Stimulated activated CD8-positive, alpha-beta memory T cell treated with anti-CD3 and anti-CD28 coated beads, Interleukin-2, amount 100 ng/mL, for 1 hour (primary cell): Measurements from ENCODE around the gene TRIM26.
"Not testable (repeated sequence)": the region's sequence is repeated elsewhere in the genome, so short reads cannot be mapped to it uniquely, and the experiment has no call there.

ENCODE experiments used
- DNase-seq, 2 donors: peaks; one replicate each; pipeline ENCODE4 v3.0.0-alpha.2; 2020; ENCODE audit warnings: low read depth in 2 of 2

Gene TRIM26

DNA sequence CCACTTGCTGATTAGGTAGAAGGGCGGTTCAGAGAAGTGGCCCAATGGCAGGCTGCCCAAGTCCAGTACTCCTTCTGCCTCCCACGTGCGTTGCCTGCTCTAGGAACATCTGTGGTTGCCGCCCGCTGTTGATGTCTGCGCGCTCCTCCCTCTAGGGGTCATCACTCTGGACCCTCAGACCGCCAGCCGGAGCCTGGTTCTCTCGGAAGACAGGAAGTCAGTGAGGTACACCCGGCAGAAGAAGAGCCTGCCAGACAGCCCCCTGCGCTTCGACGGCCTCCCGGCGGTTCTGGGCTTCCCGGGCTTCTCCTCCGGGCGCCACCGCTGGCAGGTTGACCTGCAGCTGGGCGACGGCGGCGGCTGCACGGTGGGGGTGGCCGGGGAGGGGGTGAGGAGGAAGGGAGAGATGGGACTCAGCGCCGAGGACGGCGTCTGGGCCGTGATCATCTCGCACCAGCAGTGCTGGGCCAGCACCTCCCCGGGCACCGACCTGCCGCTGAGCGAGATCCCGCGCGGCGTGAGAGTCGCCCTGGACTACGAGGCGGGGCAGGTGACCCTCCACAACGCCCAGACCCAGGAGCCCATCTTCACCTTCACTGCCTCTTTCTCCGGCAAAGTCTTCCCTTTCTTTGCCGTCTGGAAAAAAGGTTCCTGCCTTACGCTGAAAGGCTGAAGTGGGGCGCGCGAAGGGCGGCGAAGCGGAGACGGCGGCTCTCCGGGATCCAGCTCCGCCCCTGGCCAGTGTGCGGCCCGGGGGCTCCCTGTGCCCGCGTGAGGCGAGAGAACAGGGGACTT is 41.3 kb downstream of the TRIM26 start:
- no peak for DNase-seq

DNA sequence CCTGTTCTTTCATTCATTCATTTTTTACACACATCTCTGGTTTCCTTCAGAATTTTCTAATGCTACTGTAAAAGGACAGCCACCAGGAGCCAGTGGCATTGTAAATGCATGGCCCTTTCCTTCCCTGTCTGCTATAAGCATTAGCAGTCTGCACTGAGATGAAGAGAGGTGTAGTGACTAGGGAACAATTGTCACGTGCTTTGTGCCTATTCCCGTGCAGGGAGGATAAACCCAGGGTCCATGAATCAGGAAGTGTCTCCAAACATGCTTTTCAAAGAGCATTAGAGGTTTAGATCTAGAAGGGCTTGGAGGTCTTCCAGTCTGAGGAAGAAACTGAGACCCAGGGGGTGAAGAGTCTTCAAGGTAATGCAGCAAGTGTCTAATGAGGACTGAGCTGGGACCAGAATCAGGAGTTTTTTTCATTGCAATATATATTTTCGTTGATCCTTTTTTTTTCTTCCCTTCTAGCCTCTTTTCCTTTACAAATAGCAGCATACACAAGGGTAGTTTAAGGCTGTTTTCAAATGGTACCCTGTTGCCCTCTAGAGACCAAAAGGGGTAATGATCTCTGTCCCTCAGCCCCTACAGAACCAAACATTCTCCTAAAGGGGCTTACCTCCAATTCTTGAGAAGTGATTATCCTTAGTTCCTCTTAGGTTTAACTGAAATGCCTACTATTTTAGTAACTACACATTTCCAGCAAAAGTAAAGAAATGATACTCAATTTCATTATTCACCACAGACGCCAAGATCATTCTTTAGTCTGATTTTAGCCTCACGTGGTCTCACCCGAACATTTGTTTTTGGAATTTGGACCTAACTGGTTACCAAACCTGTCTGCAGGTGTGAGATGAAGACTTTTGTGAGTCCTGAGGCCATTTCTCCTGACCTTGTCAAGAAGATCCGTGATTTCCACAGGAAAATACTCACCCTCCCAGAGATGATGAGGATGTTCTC is 43.3 kb downstream of the TRIM26 start:
- DNase-seq: no peak

DNA sequence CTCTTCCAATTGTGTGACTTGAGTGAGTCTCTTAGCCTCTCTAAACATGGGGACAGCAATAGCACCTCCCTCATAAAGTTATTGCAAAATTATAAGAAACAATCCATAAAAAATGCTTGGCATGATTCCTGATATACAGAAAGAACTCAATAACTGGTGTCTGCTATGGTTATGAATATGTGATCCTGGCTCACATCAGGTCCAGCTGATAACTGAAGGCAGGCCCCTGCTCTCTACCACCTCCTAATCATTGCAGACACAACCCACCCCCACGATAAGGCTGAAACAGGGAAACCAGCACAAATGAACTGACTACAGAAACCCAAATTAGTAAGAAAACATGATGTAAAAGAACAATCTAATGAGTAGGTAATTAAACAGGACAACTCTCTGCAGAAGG is 44.5 kb downstream of the TRIM26 start:
- DNase-seq: no peak

GRCh38 chr6:30167101-30167500 is 46.1 kb downstream of the TRIM26 start:
- no peak for DNase-seq

- DNase-seq: not testable (repeated sequence)
Observed at GRCh38 chr6:30165238-30165637, 48.0 kb downstream of the TRIM26 start.

DNA sequence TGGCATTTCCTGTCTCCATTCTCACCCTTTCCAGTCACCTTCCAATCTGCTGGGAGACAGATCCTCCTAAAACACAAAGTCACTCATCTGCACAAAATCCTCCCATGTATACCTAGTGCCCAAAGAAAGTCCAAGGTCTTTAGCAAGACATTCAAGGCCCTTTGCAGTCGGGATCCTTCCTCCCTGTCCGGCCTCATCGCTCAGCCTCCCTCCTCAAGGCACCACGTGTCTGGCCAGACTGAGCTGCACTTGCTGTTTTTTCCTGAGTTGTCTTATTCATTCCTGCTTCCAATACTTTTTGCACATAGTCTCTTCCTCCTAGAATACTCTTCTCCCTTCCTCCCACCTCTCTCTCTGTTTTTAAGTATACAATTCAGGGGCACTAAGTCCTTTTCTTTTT is 48.5 kb downstream of the TRIM26 start:
- DNase-seq: no peak

DNA sequence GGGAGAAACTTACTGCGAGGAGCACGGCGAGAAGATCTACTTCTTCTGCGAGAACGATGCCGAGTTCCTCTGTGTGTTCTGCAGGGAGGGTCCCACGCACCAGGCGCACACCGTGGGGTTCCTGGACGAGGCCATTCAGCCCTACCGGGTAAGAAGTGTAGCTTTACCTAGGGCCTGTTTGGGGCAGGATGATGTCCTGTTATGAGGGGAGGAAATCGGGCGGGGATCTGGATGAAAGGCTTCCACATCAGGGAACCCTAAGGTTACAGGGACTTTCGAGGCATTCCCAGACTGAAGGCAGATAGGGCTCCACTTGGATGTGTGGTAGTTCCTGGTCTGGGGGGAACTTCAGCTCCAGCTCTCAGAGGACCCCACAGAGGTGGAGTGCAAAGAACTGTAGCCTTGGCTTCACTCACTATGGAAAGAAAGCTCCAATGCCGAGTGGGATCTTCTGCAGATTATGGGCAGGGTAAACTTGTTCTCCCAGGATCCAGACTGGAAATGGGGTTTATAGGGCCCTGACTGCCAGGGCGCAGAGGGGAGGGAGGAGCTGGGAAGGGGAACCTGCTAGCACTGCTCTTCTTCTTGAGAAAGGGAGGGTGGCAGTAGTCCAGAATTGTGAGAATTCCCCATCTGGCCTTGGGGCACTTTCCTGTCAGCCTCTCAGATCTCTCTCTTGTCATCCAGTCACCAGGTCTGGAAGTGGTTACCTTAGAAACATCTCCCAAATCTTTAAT is 49.1 kb downstream of the TRIM26 start:
- DNase-seq: no peak

DNA sequence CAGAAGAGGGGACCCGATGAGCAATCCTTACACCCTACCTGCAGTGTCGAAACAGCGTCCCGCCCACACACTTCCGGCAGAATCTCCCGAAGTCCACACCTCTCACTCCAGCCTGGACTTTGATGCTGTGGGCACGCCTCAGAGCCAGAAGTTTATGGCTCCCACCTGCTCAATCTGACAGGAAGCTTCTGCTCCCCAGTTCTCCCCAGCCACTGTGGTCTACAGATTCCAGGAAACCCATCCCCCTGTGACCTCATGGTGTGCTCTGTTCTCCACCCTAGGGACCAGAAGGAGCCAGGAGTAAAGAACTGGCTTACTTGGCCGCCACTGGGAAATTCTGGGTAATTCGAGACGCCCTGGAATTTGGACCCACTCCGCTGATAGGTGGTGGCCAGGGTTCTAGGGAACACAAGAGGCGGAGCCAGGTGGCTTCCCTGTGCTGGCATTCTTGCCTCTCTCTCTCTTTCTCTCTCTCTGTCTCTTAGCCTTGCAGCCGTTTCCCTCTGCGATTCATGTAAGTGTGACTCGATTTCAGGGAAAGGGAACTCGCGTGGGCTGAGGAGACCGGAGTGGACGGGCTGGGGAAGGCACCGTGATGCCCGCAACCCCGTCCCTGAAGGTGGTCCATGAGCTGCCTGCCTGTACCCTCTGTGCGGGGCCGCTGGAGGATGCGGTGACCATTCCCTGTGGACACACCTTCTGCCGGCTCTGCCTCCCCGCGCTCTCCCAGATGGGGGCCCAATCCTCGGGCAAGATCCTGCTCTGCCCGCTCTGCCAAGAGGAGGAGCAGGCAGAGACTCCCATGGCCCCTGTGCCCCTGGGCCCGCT is 49.9 kb downstream of the TRIM26 start, which contains the start of gene TRIM15:
TRIM15 (plus strand) TSS at position 457 of the 828 bp plus-strand sequence; CDS start at position 596, 139 bp downstream.
- no peak for DNase-seq

DNA sequence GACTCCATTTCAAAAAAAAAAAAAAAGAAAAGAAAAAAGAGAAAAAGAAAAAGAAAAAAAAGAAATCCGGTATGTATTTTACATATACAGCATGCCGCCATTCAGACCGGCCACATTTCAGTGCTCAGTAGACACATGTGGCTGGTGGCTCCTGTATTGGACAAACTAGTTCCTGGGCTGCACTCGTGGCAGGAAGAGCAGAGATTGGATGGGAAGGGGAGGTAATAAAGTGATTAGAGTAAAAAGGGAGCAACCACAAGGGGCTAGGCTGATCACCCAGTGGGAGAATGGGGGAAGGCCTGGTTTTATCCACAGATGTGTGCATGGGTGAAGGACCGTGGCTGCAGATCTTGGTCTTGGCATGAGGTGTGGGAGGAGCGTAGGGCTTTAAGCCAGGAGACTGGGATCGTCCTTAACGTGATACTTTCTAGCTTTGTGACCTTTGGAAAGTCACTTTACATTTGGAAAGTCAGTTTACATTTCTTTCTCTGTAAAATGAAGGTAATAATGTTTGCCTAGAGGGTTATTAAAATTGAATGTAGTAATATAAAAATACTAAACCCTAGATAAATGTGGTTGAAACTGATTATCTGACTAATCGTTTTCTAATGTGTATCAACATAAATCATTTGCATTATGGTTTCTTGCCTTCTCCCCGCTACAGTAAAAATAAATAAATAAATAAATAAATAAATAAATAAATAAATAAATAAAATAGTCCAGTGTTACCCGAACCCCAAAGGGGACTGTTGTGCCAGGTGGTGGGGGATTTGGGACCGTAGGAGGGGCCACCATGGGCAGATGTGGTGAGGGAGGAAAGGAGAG is 50.7 kb downstream of the TRIM26 start:
- DNase-seq: no peak

DNA sequence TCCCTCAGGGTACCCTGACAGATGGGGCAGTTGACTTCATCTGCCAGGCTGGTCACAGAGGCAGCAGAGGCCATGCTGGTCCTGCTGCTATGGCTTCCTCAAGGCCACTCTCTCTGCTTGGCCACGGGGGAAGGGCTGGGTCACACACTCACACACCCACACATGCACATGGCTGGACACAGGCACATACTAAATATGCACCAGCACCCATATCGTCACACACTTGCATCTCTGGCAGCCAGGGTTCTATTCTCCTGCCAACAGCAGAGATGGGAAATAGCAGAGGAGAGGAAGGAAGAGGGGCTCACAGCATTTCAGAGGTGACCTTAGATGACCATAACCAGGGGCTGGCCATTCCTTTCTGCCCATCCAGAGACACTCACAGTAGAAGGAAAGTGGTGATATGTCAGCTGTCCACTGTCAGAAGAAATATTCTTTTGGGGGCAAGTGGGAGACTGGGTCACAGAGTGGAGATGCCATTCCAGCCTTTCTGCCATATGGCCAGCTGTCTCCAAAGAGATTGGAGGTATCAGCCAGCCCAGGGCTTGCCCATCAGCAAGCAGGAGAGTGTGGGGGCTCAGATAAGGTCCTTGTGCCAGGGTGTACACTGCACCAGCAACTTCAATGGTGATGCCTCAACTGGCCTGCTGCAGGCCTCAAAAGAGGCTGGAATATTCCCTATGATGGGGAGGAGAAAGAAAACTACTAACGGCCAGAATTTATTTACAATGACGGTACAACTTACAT is 52.2 kb downstream of the TRIM26 start, which contains the start of gene TRIM10:
TRIM10 (minus strand) TSS at position 427 of the 747 bp plus-strand sequence; CDS start at position 74, 353 bp downstream.
- DNase-seq: no peak

DNA sequence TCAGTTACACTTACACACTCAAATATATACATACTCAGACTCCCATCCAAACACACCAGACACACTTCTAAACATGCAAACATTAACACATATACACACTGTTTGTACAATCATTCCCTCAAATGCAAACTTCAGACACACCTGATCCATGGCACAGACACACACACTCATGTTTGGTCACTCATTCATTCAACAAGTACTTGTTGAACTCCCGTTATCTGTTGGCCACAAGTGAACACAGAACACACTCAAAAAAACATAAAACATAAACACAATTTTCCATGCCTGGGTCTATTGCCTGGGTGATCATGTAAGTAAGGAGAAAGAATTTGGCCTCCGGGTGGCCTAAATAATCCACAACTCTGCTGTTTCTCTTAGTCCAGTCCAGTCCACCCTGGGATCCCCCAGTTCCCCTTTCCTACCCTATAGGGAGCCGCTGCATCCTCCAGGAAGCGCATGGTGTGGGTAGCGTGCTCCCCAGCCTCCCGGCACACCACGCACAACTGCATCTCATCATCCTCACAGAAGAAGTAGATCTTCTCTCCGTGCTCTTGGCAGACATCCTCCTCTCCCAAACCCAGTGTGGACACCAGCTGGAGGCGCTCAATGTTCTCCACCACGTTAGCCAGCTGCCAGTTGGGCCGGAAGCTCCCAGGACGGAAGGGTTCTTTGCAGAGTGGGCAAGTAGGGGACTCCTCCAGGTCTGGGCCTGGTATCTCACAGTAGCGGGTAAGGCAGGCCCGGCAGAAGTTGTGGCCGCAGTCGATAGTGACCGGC is 53.0 kb downstream of the TRIM26 start:
- DNase-seq: no peak

DNA sequence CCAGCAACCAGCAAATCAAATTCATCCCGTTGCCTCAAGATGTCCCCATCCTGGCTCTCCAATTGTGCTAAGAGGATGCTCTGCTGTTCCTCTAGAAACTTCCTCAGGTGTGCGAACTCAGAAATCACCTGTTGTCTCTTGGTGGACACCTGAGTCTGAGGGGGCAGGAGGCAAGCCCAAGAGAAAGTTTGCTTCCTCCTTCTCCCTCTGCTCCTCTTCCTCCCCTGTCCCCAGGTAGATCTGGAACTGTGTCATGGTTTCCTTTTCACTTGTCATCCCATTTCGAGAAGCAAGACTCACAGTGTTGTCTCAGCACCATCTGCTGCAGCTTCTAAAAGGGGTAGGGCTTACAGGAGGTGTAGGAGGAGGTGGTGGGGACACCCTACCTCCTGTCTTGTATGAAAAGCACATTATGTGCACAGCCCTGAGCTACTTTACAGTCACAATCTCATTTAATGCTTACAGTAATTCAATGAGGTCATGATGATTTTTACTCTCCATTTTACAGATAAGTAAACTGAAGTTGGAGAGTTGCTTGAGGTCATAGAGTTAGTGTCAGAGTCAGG is 54.6 kb downstream of the TRIM26 start:
- no peak for DNase-seq

- DNase-seq: no peak
Observed at GRCh38 chr6:30157999-30158398, 55.2 kb downstream of the TRIM26 start.

GRCh38 chr6:30157581-30157980 is 55.6 kb downstream of the TRIM26 start:
- DNase-seq: no peak

DNA sequence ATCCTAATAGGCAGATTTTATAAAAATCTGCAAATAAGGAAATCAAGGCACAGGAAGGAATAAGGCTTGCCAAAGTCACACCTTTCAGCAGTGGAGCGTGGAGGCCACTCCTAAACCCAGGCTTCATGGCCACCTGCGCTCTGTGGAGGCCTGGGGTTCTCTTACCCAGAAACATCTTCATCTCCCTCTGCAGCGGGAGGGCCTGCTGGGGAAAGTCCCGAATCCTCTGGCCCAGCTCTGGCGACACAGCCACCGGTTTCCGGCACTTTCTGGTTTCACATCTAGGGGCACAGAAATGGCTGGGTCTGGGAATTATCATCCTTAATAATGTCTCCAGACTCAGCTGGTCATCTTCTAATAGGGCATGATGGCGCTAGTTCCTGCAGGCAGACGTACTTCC is 56.4 kb downstream of the TRIM26 start:
- DNase-seq: no peak

GRCh38 chr6:30156262-30156599 is 57.0 kb downstream of the TRIM26 start:
- no peak for DNase-seq

GRCh38 chr6:30155520-30156261 is 57.5 kb downstream of the TRIM26 start:
- no peak for DNase-seq
